22Rv1 (cell line): ENCODE data around the gene EXOC3.

ENCODE experiments used
- CTCF ChIP-seq: fragments of 450-650 bp; IDR thresholded peaks from 2 replicates; pipeline ENCODE4 v1.5.1; 2017; ENCODE audit warnings: mild to moderate bottlenecking
- ZFX ChIP-seq: fragments of 450-650 bp; IDR thresholded peaks from 2 replicates; pipeline ENCODE4 v1.6.1; 2017; ENCODE audit warnings: antibody characterized with exemption, borderline replicate concordance

DNA sequence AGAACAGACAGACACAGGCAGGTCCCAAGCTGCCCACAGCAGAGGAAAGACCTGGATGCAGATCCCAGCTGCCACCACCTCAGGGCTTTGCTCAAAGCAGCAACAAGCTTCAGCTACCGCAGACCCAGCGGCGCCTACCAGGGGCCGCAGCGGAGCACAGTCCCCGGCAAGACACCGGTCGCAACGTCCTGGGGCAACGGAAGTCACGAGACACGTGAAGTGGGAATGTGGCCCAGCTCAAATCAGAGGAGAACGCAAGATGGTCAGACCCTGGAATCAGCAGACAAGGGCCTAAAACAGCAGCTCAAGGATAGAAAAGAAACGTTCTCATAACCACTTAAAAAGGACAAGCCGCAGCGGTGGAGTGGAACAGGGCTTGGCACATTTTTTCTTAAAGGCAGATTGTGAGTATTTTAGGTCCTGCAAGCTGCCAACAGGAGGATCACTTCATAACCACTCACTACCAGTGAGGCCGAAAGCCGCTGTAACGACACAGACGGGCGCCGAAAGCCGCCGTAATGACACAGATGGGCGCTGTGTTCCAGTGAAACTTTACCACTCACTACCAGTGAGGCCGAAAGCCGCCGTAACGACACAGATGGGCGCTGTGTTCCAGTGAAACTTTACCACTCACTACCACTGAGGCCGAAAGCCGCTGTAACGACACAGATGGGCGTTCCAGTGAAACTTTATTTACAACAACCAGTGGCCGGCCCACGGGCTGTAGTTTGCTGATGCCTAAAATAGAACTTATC is 59.5 kb downstream of the EXOC3 start:
- no peak for TF ChIP-seq CTCF
- TF ChIP-seq ZFX, result no peak
